DMS114 treated with DMSO at 0.1 percent for 48 hours (cell line): Measurements from ENCODE around the gene LSM6.

Source experiments
- DNase-seq: peaks from one replicate; lab custom pipeline; 2025; ENCODE audit not compliant: unreplicated experiment; lab: John Stamatoyannopoulos, UW

Gene LSM6

GRCh38 chr4:146186041-146186440 lies 10.5 kb downstream of the LSM6 start:
- no peak for DNase-seq

- no peak for DNase-seq
Measured at GRCh38 chr4:146186596-146186995, 11.1 kb downstream of the LSM6 start.

- DNase-seq: no peak
Measured at GRCh38 chr4:146190456-146190855, 14.9 kb downstream of the LSM6 start.

- DNase-seq: no peak
Measured at GRCh38 chr4:146191766-146192458, 16.4 kb downstream of the LSM6 start.

GRCh38 chr4:146193628-146194027 lies 18.1 kb downstream of the LSM6 start:
- no peak for DNase-seq

GRCh38 chr4:146194212-146194611 lies 18.7 kb downstream of the LSM6 start:
- DNase-seq: no peak

GRCh38 chr4:146202665-146203064 lies 27.1 kb downstream of the LSM6 start:
- no peak for DNase-seq

GRCh38 chr4:146207410-146207809 lies 31.9 kb downstream of the LSM6 start:
- DNase-seq: no peak

GRCh38 chr4:146210890-146211289 lies 35.4 kb downstream of the LSM6 start:
- DNase-seq: no peak

GRCh38 chr4:146211440-146211839 lies 35.9 kb downstream of the LSM6 start:
- DNase-seq: no peak

GRCh38 chr4:146212781-146213180 lies 37.3 kb downstream of the LSM6 start:
- DNase-seq: no peak

- DNase-seq: no peak
Measured at GRCh38 chr4:146214238-146214637, 38.7 kb downstream of the LSM6 start, which contains the start of gene REELD1. REELD1 (plus strand) TSS chr4:146214538; CDS start chr4:146216953, 2,415 bp downstream.

- no peak for DNase-seq
Measured at GRCh38 chr4:146222313-146222712, 46.8 kb downstream of the LSM6 start.

GRCh38 chr4:146224326-146224966 lies 48.9 kb downstream of the LSM6 start:
- no peak for DNase-seq

- no peak for DNase-seq
Measured at GRCh38 chr4:146229406-146229805, 53.9 kb downstream of the LSM6 start.

- DNase-seq: no peak
Measured at GRCh38 chr4:146232131-146232722, 56.7 kb downstream of the LSM6 start.

- DNase-seq: no peak
Measured at GRCh38 chr4:146235654-146236177, 60.2 kb downstream of the LSM6 start.

GRCh38 chr4:146236216-146236615 lies 60.7 kb downstream of the LSM6 start:
- DNase-seq: no peak

GRCh38 chr4:146237092-146237491 lies 61.6 kb downstream of the LSM6 start:
- DNase-seq: no peak

- no peak for DNase-seq
Measured at GRCh38 chr4:146238107-146238506, 62.6 kb downstream of the LSM6 start.
